ENCODE results near the gene MBNL1.

DNA sequence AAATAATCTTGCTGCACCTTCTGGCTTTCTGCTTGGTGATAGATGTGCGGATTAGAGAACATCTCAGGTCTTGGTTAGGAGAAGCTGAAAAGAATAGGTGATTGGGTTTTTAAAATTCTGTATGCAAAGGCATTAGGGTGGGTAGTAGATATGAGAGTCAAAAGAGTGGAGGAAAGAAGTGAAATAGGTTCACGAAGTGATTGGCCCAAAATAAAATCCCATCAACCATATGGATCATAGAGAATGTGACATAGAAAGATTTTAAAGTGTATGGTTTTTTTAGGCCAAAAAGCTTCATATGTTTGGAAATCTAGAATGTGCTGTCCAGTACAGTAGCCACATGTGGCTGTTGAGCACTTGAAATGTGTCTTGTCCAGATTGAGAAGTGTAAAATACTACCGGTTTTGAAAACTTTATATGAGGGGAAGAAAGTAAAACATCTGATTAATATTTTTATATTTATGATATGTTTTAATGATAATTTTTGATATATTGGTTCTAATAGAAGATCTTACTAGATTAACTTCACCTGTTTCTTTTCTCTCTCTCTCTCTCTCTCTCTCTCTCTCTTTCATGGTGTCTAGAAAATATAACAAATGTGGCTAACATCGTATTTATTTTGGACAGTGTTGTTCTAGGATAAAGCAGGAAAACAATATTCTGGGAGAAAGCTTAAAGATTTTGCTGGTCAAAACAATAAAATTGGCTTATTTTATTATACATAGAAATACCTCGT lies 2.9 kb downstream of the MBNL1 start:
- TF ChIP-seq, protein P1, sequence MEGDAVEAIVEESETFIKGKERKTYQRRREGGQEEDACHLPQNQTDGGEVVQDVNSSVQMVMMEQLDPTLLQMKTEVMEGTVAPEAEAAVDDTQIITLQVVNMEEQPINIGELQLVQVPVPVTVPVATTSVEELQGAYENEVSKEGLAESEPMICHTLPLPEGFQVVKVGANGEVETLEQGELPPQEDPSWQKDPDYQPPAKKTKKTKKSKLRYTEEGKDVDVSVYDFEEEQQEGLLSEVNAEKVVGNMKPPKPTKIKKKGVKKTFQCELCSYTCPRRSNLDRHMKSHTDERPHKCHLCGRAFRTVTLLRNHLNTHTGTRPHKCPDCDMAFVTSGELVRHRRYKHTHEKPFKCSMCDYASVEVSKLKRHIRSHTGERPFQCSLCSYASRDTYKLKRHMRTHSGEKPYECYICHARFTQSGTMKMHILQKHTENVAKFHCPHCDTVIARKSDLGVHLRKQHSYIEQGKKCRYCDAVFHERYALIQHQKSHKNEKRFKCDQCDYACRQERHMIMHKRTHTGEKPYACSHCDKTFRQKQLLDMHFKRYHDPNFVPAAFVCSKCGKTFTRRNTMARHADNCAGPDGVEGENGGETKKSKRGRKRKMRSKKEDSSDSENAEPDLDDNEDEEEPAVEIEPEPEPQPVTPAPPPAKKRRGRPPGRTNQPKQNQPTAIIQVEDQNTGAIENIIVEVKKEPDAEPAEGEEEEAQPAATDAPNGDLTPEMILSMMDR (IDR thresholded peaks at IDR 0.05; ENCODE audit: low read depth, low read length, poor library complexity, severe bottlenecking) = no peak
- TF ChIP-seq EZH2phosphoT487 (IDR thresholded peaks at IDR 0.05; ENCODE audit: borderline replicate concordance, low read length) = no peak
